HepG2 (cell line): Measurements from ENCODE around the gene HPDL. TPM values are rescaled to one million over a fixed set of nuclear protein-coding genes. Genes with fewer than 3 reads are reported as not detected.

Experiments
- CENPT ChIP-seq: sonication (generic); formaldehyde crosslinking; IDR thresholded peaks from 2 replicates; pipeline ENCODE4 v1.8.0; 2022; ENCODE audit warnings: low read depth, mild to moderate bottlenecking, moderate library complexity, missing genetic modification reagents
- FOXJ3 ChIP-seq: sonication (generic); formaldehyde crosslinking; IDR thresholded peaks from 2 replicates; pipeline ENCODE4 v1.4.0; 2020; ENCODE audit warnings: missing genetic modification reagents, mild to moderate bottlenecking, borderline replicate concordance
- HDAC1 ChIP-seq: sonication (generic); formaldehyde crosslinking; IDR thresholded peaks from 2 replicates; pipeline ENCODE4 v1.5.1; 2020; ENCODE audit warnings: mild to moderate bottlenecking, missing genetic modification reagents
- HDAC2 ChIP-seq: sonication (generic); formaldehyde crosslinking; IDR thresholded peaks from 2 replicates; pipeline ENCODE4 v1.4.0; 2020; ENCODE audit warnings: missing genetic modification reagents
- PCBP1 ChIP-seq: fragments of 200-400 bp; formaldehyde crosslinking; IDR thresholded peaks from 2 replicates; pipeline ENCODE4 v1.6.1; 2017; ENCODE audit warnings: mild to moderate bottlenecking, low read depth, low read length, borderline replicate concordance
- RBM22 ChIP-seq: fragments of 200-400 bp; formaldehyde crosslinking; optimal IDR thresholded peaks from 2 replicates; pipeline ENCODE3; 2017; ENCODE audit warnings: mild to moderate bottlenecking, low read length, moderate library complexity
- TBX2 ChIP-seq: sonication (generic); formaldehyde crosslinking; IDR thresholded peaks from 2 replicates; pipeline ENCODE4 v1.5.0; 2020; ENCODE audit warnings: missing genetic modification reagents, mild to moderate bottlenecking, borderline replicate concordance
- TCF7 ChIP-seq: sonication (generic); IDR thresholded peaks from 2 replicates; pipeline ENCODE4 v1.6.1; 2016; ENCODE audit warnings: antibody characterized with exemption, low read depth
- ZBTB40 ChIP-seq, 2 experiments: fragments of 450-650 bp in 1 of 2; sonication (generic) in 1 of 2; formaldehyde crosslinking in 1 of 2; IDR thresholded peaks; 2 replicates each; pipeline versions ENCODE4 v1.6.1 to v1.8.0; 2016 to 2022; ENCODE audit warnings: antibody characterized with exemption in 1 of 2, mild to moderate bottlenecking in 1 of 2, missing genetic modification reagents in 1 of 2
- ZBTB44 ChIP-seq: sonication (generic); formaldehyde crosslinking; IDR thresholded peaks from 2 replicates; pipeline ENCODE4 v1.4.0; 2020; ENCODE audit warnings: missing genetic modification reagents
- ZNF33A ChIP-seq: sonication (generic); formaldehyde crosslinking; IDR thresholded peaks from 2 replicates; pipeline ENCODE4 v1.5.1; 2020; ENCODE audit warnings: missing genetic modification reagents, mild to moderate bottlenecking, moderate library complexity, borderline replicate concordance
- ZNF414 ChIP-seq: sonication (generic); formaldehyde crosslinking; IDR thresholded peaks from 2 replicates; pipeline ENCODE4 v1.5.0; 2020; ENCODE audit warnings: missing genetic modification reagents
- ZNF597 ChIP-seq: sonication (generic); formaldehyde crosslinking; IDR thresholded peaks from 2 replicates; pipeline ENCODE4 v1.5.0; 2020; ENCODE audit warnings: missing genetic modification reagents
- polyA plus RNA-seq, 8 experiments: library from polyadenylated mRNA; depleted of rRNA in 3 of 8; stranded (reverse) in 7 of 8; unstranded in 1 of 8; fragments of >200 nt; fragmentation: Illumina TruSeq in 4 of 8; extraction: Trizol in 4 of 8; gene quantifications; 2 replicates each; pipeline versions ENCODE4 v1.2.1 to v1.2.3, GENCODE V29; 2011 to 2016; ENCODE audit warnings: low read depth in 4 of 8, missing spikeins in 1 of 8, mixed read lengths in 1 of 8; ENCODE audit not compliant: insufficient read depth in 1 of 8
- total RNA-seq, 5 experiments: library from RNA; depleted of rRNA; stranded (reverse); fragments of >200 nt; fragmentation: Illumina TruSeq; extraction: Trizol; gene quantifications; 2 replicates each; pipeline ENCODE4 v1.2.3, GENCODE V29; 2016; ENCODE audit warnings: low read depth in 1 of 5
- TF ChIP-seq, protein P1 (sequence below): sonication (generic); formaldehyde crosslinking; IDR thresholded peaks from 2 replicates; pipeline ENCODE4 v1.4.0; 2020; ENCODE audit warnings: missing genetic modification reagents

Gene HPDL
- total and polyA plus RNA-seq, 2 of the 13 experiments (the other 11 are each of a cell fraction or from before 2014, with no cell fraction given) = not detected

- TF ChIP-seq ZBTB44 (CRISPR knock-in tag) = no peak
- 0 out of 2 replicates have a peak, but pooled peaks have one; percentile 10 for TF ChIP-seq FOXJ3
- TF ChIP-seq HDAC1 = peak; percentile 54; the same call in 1 of the 2 replicates
- TF ChIP-seq HDAC2 = no peak
- TF ChIP-seq ZNF33A (CRISPR knock-in tag) = no peak
- TF ChIP-seq TBX2 (CRISPR knock-in tag) = no peak
- no peak for TF ChIP-seq ZNF597
- TF ChIP-seq RBM22 = no peak
- TF ChIP-seq, protein P1, sequence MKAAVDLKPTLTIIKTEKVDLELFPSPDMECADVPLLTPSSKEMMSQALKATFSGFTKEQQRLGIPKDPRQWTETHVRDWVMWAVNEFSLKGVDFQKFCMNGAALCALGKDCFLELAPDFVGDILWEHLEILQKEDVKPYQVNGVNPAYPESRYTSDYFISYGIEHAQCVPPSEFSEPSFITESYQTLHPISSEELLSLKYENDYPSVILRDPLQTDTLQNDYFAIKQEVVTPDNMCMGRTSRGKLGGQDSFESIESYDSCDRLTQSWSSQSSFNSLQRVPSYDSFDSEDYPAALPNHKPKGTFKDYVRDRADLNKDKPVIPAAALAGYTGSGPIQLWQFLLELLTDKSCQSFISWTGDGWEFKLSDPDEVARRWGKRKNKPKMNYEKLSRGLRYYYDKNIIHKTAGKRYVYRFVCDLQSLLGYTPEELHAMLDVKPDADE (CRISPR knock-in tag) = no peak
- TF ChIP-seq CENPT (CRISPR knock-in tag) = no peak
- no peak for TF ChIP-seq ZBTB40 (IDR thresholded peaks at IDR 0.05)
- no peak; the same call in 1 of the 2 replicates for TF ChIP-seq ZBTB40 (CRISPR knock-in tag; IDR thresholded peaks at IDR 0.05)
- TF ChIP-seq ZNF414 (CRISPR knock-in tag) = peak; percentile 63; the same call in 1 of the 2 replicates
- TF ChIP-seq PCBP1 = no peak
- no peak for TF ChIP-seq TCF7
Measured at GRCh38 chr1:45304311-45305081, 22.2 kb upstream of the HPDL start (continued).
